OCI-LY7 (cell line): ENCODE data around the gene ABLIM1.

Experiments
- EZH2phosphoT487 ChIP-seq: fragments of 200-600 bp; sonication (generic); IDR thresholded peaks from 2 replicates; pipeline ENCODE4 v1.6.1; 2018; ENCODE audit warnings: low read depth, borderline replicate concordance, mild to moderate bottlenecking, mixed run types, antibody characterized with exemption, low read length, moderate library complexity, mixed read lengths
- TF ChIP-seq, protein P1 (sequence below): fragments of 200-600 bp; sonication (generic); conservative IDR thresholded peaks from 2 replicates; pipeline ENCODE4 v1.5.1; 2014; ENCODE audit warnings: mild to moderate bottlenecking, antibody characterized with exemption, low read length, moderate library complexity, mixed read lengths

DNA sequence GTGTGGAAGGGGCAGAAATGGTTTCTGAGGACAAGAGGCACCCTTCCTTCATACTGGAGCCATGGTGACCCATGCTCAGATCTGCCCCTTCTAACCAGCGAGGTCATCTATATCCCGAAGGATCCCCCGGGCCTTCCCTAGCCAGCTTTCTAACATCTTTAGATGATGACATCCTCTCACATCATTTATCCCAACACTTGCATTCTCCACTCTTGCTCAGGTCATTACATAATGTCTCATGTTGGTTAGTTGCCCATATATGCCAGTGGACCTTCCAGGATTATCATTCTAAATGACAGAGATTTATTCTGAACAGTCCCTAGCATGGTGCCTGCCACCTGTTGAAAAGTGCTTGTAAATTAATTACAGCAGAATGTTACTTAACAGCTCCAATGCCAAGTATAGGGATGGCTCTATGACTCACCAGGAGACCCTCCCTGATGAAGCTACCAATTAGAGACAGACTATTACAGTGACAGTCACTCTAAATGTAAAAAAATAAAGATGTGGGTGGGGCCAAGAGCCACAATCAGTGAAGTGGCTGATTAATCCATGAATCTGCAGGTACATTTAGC, 22.6 kb upstream of the ABLIM1 start:
- TF ChIP-seq, protein P1, sequence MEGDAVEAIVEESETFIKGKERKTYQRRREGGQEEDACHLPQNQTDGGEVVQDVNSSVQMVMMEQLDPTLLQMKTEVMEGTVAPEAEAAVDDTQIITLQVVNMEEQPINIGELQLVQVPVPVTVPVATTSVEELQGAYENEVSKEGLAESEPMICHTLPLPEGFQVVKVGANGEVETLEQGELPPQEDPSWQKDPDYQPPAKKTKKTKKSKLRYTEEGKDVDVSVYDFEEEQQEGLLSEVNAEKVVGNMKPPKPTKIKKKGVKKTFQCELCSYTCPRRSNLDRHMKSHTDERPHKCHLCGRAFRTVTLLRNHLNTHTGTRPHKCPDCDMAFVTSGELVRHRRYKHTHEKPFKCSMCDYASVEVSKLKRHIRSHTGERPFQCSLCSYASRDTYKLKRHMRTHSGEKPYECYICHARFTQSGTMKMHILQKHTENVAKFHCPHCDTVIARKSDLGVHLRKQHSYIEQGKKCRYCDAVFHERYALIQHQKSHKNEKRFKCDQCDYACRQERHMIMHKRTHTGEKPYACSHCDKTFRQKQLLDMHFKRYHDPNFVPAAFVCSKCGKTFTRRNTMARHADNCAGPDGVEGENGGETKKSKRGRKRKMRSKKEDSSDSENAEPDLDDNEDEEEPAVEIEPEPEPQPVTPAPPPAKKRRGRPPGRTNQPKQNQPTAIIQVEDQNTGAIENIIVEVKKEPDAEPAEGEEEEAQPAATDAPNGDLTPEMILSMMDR: no peak
- no peak for TF ChIP-seq EZH2phosphoT487
